ENCODE data around the gene SLC37A1.

SLC37A1 gene

DNA sequence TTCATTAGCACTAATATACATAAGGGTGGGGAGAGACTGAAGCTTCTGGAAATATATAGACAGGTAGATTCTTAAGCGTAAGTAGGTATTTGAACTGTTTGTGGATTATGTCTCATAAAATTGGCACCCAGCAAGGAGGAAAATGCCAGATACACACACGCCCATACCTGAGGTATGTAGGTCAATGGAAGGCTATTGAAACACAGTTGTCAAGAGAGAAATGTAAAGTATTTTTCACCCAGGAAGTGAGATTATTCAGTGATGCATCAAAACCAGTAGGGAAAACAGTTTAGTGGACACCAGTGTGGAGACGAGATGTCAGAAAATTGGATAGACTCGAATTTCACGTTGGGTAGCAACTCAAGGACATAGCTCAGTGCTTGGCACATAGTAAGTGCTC lies 12.9 kb upstream of the SLC37A1 start:
- Histone ChIP-seq H2AFZ (ENCODE audit: low read length) (no peak overlapping the region), H3K27me3 (ENCODE audit: insufficient read depth, low read length, poor library complexity, severe bottlenecking) (no peaks in the 10 kb centered on the region), H3F3A (ENCODE audit: low read depth) (peaks cover 18% of the 10 kb centered on the region), H3K4me2 (ENCODE audit: low read depth, low read length, poor library complexity, severe bottlenecking) (no peak overlapping the region), H4K20me1 (ENCODE audit: insufficient read depth, low read length, poor library complexity, severe bottlenecking) (no peaks in the 10 kb centered on the region), H3K36me3 (ENCODE audit: insufficient read depth, low read length) (no peaks in the 10 kb centered on the region), H3K4me3 (ENCODE audit: low read length, poor library complexity, severe bottlenecking) (no peak overlapping the region), H3K9ac (ENCODE audit: low read depth, low read length, poor library complexity, severe bottlenecking) (no peak overlapping the region), H3K79me2 (ENCODE audit: insufficient read depth, low read length) (no peaks in the 10 kb centered on the region; the same call in 1 of the 2 replicates), H3K9me2 (replicated peaks; ENCODE audit: low read depth, low read length) (no peaks in the 10 kb centered on the region), H3K9me3 (ENCODE audit: insufficient read depth, low read depth, low read length) (no peaks in the 10 kb centered on the region), H3K4me1 (ENCODE audit: insufficient read depth, low read length, poor library complexity, severe bottlenecking) (peaks cover 68% of the 10 kb centered on the region)
- TF ChIP-seq CTCF (conservative IDR thresholded peaks at IDR 0.05; ENCODE audit: low read length) (no peak), EZH2phosphoT487 (IDR thresholded peaks at IDR 0.05; ENCODE audit: borderline replicate concordance) (no peak)

- Histone ChIP-seq H3K4me1 (ENCODE audit: insufficient read depth, low read length, poor library complexity, severe bottlenecking) (peaks cover 70% of the 10 kb centered on the region), H3K27me3 (ENCODE audit: insufficient read depth, low read length, poor library complexity, severe bottlenecking) (no peaks in the 10 kb centered on the region), H3K4me3 (ENCODE audit: low read length, poor library complexity, severe bottlenecking) (peak overlapping the region; percentile 62), H3F3A (ENCODE audit: low read depth) (peaks cover 13% of the 10 kb centered on the region), H4K20me1 (ENCODE audit: insufficient read depth, low read length, poor library complexity, severe bottlenecking) (no peaks in the 10 kb centered on the region), H3K36me3 (ENCODE audit: insufficient read depth, low read length) (no peaks in the 10 kb centered on the region), H3K79me2 (ENCODE audit: insufficient read depth, low read length) (no peaks in the 10 kb centered on the region), H3K9ac (ENCODE audit: low read depth, low read length, poor library complexity, severe bottlenecking) (peak overlapping the region; percentile 75), H3K9me2 (replicated peaks; ENCODE audit: low read depth, low read length) (no peaks in the 10 kb centered on the region), H2AFZ (ENCODE audit: low read length) (no peak overlapping the region), H3K9me3 (ENCODE audit: insufficient read depth, low read depth, low read length) (no peaks in the 10 kb centered on the region), H3K4me2 (ENCODE audit: low read depth, low read length, poor library complexity, severe bottlenecking) (peak overlapping the region; percentile 70)
- TF ChIP-seq EZH2phosphoT487 (IDR thresholded peaks at IDR 0.05; ENCODE audit: borderline replicate concordance) (no peak), CTCF (conservative IDR thresholded peaks at IDR 0.05; ENCODE audit: low read length) (no peak)
Observed at GRCh38 chr21:42503711-42504110, 9.9 kb upstream of the SLC37A1 start.

- no peaks in the 10 kb centered on the region for H3K27me3 ChIP-seq (ENCODE audit: insufficient read depth, low read length, poor library complexity, severe bottlenecking)
- TF ChIP-seq CTCF (conservative IDR thresholded peaks at IDR 0.05; ENCODE audit: low read length) (no peak), EZH2phosphoT487 (IDR thresholded peaks at IDR 0.05; ENCODE audit: borderline replicate concordance) (no peak)
- H3K4me1 ChIP-seq (ENCODE audit: insufficient read depth, low read length, poor library complexity, severe bottlenecking), result peaks cover 76% of the 10 kb centered on the region
- H3K4me2 ChIP-seq (ENCODE audit: low read depth, low read length, poor library complexity, severe bottlenecking), result peak overlapping the region; percentile 70
- H3K9ac ChIP-seq (ENCODE audit: low read depth, low read length, poor library complexity, severe bottlenecking), result peak overlapping the region; percentile 75
- no peaks in the 10 kb centered on the region for H4K20me1 ChIP-seq (ENCODE audit: insufficient read depth, low read length, poor library complexity, severe bottlenecking)
- H2AFZ ChIP-seq (ENCODE audit: low read length), result no peak overlapping the region
- peak overlapping the region; percentile 62 for H3K4me3 ChIP-seq (ENCODE audit: low read length, poor library complexity, severe bottlenecking)
- H3K79me2 ChIP-seq (ENCODE audit: insufficient read depth, low read length), result no peaks in the 10 kb centered on the region
- H3K36me3 ChIP-seq (ENCODE audit: insufficient read depth, low read length), result no peaks in the 10 kb centered on the region
- H3K9me3 ChIP-seq (ENCODE audit: insufficient read depth, low read depth, low read length), result no peaks in the 10 kb centered on the region
- H3K9me2 ChIP-seq (replicated peaks; ENCODE audit: low read depth, low read length), result no peaks in the 10 kb centered on the region
- H3F3A ChIP-seq (ENCODE audit: low read depth), result peaks cover 13% of the 10 kb centered on the region
Observed at GRCh38 chr21:42505090-42505726, 8.4 kb upstream of the SLC37A1 start.

Measured in Loucy (cell line).